GM18519 (cell line): ENCODE results near the gene CNOT10.
"Not testable (repeated sequence)": the region's sequence is repeated elsewhere in the genome, so short reads cannot be mapped to it uniquely, and the experiment has no call there.

Experiments
- ATAC-seq: cut with Tn5 transposase; IDR thresholded peaks from one replicate; pipeline ENCODE4 v1.9.1; 2021; ENCODE audit warnings: mild to moderate bottlenecking, moderate library complexity; ENCODE audit not compliant: unreplicated experiment, low FRiP score

Gene CNOT10, protein sequence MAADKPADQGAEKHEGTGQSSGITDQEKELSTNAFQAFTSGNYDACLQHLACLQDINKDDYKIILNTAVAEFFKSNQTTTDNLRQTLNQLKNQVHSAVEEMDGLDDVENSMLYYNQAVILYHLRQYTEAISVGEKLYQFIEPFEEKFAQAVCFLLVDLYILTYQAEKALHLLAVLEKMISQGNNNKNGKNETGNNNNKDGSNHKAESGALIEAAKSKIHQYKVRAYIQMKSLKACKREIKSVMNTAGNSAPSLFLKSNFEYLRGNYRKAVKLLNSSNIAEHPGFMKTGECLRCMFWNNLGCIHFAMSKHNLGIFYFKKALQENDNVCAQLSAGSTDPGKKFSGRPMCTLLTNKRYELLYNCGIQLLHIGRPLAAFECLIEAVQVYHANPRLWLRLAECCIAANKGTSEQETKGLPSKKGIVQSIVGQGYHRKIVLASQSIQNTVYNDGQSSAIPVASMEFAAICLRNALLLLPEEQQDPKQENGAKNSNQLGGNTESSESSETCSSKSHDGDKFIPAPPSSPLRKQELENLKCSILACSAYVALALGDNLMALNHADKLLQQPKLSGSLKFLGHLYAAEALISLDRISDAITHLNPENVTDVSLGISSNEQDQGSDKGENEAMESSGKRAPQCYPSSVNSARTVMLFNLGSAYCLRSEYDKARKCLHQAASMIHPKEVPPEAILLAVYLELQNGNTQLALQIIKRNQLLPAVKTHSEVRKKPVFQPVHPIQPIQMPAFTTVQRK

DNA sequence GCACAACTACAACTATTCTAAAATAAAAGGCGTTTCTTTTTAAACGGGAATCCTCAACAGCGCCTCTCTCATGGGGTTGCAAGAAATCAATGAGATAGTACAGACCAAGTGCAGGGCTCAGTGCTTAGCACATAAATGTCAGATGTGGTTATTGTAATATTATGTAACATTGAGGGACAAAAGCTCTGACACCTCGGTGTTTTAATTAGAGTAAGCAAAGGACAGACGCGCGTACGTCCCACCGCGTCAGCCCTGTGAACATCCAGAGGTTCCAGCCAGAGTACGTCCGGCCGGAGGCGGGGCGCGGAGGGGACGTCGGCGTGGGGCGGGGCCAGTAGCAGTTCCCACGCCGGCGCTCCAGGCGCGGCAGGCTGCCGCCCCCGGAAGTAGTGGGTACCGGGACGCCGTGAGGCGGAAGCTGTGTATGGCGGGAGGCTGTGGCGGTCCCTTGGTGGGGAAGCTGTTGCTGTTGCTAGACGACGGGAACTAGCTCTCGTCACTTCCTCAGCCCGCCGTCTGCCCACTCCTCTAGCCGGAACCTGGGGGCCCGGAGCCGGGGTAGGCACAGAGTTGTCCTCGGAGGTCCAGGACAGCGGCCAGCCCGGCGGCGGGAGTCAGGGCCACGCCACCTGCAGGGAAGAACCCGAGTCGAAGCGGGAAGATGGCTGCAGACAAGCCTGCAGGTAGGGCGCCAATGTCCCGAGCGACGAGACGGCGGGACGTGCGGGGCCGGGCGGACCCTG is at the start of gene CNOT10:
TSS of gene CNOT10 (plus strand) at position 389 of the 743 bp plus-strand sequence. CDS start at position 662, 273 bp downstream.
- ATAC-seq: peak; percentile 96

DNA sequence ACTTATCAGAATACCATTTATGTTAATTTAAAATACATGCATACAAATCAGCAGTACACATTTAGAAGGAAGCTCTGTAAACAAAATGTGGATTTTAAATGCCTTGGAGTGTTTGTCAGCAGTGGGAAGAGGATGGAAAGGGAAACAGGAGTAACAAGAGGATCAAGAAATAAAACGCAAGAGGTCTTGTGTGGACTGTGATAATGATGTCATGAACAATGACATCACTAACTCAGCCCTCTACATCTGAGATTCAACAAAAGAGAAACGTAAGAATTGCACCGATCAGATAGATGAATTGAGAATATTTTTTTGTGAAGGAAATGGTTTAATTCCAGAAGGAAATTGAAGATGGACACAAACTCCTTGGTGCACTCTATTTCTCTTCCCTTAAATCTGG is 44.0 kb upstream of the CNOT10 start:
- no peak for ATAC-seq

DNA sequence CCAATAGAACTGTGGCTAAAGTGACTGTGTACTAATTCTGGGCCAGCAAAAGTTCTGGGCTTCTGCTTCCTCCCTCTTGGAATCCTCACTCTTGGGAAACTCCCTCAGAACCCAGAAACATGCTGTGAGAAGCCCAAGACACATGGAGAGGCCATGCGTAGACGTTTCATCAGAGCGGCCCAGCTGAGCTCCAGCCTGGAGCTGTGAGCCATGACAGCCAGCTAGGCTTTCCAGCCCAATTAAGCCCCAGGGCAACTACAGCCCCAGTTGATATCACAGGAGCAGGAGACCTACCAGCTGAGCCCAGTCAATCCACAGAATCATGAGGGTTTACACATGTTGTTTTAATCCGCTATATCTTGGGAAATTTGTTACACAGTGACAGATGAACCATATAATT is 43.6 kb upstream of the CNOT10 start:
- no peak for ATAC-seq

DNA sequence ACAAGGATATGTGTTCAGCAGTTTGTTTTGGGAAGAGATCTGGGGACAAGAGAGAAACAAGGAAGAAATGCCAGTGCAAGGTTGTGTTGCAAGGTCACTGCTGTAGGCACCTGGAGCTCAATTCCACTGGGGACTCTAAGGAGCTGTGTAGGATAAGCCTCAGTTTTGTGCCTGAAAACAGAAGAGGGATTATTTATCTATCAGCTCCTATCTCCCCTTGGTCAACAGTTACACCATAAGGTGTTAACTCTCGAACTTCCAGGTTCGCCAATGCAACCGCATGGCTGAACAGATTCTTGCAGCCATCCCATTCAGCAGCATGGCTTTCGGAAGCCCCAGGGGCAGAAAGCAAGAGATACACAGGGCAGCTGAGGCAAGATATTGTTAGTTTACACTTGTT is 41.6 kb upstream of the CNOT10 start:
- ATAC-seq: no peak

DNA sequence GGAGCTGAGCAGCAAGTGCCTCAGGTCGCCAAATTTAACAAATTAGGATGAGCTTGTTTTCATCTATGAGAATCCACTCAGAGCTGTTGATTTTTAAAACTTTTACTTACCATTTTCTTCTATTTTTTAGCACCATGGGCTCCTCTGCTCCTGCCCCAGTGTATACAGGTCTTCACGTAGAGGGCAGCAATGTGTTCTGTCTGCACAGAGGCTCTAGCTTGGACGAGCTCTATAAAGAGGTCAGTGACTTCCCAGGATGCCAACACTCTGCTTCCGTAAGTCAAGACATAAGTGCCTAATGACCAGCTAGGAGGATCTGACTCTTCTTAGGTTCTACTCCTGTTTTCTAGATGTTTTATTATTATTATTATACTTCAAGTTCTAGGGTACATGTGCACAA is 41.2 kb upstream of the CNOT10 start:
- ATAC-seq: no peak

DNA sequence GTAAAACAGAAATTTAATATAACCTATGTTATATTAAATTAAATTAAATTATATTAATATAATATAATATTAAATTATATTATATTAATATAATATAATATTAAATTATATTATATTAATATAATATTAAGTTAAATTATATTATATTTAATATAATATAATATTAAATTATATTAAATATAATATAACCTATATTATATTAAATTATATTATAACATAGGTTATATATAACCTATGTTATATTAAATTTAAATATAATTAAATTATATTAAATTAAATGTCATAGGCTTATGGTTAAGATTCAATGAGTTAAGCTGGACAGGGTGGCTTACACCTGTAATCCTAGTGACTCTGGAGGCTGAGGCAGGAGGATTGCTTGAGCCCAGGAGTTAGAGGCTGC is 40.6 kb upstream of the CNOT10 start:
- ATAC-seq: no peak

DNA sequence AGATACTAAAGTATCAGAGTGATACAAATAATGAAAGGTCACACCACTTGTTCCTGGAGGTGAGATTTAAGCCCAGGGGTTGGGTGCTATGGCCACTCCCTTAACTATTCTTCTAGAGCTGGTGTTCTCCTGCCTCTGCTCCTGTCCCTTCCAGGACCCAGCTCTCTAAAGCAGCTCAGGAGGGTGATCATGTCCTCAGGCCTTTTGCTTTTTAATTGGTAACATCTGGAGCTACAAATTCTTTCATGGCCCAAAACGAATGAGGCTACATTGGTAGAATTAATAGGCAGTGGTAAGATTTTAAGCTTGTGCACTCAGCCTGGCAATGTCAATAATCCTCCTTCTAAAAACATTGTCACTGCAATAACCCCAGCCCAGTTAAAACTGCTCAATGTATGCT is 38.2 kb upstream of the CNOT10 start:
- no peak for ATAC-seq

DNA sequence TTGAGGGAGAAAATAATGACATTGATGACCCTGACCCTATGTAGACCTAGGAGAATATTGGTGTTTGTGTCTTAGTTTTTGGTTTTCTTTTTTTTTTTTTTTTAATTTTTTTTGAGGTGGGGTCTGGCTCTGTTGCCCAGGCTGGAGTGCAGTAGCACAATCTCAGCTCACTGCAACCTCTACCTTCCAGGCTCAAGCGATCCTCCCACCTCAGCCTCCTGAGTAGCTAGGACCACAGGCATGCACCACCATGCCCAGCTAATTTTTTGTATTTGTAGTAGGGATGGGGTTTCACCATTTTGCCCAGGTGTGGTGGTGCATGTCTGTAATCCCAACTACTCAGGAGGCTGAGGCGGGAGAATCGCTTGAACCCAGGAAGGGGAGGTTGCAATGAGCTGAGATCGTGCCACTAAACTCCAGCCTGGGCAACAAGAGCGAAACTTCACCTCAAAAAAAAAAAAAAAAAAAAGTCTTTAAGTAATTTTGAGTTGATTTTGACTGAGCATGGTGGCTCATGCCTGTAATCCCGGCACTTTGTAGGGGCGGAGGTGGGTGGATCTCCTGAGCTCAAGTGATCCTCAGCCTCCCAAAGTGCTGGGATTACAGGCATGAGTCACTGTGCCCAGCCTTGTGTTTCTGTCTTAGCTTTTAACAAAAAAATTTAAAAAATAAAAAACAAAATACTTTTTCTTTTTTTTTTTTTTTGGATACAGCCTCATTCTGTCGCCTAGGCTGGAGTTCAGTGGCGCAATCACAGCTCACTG is 32.5 kb upstream of the CNOT10 start:
- ATAC-seq: not testable (repeated sequence)

DNA sequence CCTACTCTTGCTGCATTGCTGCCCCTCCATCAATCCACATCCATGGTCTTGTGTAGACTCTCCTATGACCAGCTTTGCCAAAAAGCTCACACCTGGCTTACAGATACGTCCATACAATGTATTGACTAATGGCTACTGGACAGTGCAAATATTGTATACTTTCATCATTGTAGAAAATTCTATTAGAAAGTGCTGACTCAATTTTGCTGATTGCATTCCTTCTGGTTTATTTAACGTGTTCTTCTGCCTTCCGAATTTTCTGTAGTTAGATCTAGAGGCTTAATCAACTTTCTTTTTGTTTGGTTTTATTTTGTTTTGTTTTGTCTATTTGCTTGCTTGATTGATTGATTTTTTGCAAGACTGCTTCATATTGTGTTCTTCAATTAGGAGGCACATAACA is 29.8 kb upstream of the CNOT10 start:
- ATAC-seq: no peak

DNA sequence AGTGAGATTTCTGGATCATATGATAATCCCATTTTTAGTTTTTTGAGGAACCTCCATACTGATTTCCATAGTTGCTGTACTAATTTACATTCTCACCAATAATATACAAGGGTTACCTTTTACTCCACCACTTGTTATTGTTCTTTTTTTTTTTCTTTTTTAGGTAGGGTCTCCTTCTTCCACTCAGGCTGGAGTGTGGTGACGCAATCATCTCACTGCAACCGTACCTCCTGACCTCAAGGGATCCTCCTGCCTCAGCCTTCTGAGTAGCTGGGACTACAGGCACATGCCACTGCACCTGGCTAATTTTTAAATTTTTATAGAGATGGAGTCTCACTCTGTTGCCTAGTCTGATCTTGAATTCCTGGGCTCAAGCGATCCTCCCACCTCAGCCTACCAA is 24.4 kb upstream of the CNOT10 start:
- ATAC-seq: no peak

DNA sequence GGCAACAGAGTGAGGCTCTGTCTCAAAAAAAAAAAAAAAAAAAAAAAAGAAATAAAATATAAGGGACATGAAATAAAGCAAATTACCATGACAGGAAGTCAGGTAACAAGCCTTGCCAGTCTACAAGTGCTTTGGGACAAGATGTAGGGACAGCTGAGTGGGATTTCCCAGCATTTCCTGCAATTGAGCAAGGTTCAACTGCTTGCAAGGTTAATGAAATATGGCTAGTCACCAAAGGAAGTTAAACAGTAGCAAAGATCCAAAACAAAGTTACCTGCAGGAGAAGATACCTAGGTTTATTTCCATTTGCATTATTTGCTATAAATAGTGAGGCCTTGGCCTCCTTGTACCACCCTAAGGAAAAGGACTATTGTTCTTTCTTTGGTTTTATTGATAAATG is 22.3 kb upstream of the CNOT10 start:
- no peak for ATAC-seq

DNA sequence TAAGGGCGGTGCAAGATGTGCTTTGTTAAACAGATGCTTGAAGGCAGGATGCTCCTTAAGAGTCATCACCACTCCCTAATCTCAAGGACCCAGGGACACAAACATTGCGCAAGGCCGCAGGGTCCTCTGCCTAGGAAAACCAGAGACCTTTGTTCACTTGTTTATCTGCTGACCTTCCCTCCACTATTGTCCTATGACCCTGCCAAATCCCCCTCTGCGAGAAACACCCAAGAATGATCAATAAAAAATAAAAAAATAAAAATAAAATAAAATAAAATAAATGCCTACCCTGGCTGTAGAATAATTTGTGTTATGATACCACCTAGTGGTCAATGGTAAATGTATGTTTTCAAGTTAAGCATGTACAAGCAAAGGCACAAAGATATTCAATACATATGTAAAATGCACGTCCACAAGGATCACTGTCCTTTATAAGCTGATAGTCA is 20.3 kb upstream of the CNOT10 start:
- ATAC-seq: not testable (repeated sequence)

DNA sequence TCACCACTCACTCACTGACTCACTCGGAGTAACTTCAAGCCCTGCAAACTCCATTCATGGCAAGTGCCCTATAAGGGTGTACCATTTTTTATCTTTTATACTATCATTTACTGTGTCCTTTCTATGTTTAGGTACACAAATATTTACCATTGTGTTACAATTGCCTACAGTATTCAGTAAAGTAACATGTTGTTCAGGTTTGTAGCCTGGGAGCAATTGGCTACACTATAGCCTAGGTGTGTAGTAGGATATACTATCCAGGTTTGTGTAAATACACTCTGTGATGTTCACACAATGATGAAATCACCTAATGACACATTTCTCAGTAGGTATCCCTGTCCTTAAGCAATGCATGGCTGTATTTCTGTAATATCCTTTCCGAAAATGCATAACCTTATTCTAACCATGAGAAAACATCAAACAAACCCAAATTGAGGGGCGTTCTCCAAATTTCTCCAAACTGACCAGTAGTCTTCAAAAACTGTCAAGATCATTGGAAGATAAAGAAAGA is 17.9 kb upstream of the CNOT10 start:
- ATAC-seq: no peak

DNA sequence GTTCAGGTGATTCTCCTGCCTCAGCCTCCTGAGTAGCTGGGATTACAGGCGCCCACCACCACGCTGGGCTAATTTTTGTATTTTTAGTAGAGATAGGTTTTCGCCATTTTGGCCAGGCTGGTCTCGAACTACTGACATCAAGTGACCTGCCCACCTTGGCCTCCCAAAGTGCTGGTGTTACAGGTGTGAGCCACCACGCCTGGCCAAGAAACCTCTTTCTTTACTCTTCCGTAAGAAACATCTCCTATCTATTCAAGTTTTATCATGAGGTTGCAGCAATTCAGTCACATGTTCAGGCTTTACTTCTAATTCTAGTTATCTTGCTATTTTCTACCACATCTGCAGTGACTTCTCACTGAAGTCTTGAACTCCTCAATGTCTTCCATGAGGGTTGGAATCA is 15.8 kb upstream of the CNOT10 start:
- not testable (repeated sequence) for ATAC-seq

DNA sequence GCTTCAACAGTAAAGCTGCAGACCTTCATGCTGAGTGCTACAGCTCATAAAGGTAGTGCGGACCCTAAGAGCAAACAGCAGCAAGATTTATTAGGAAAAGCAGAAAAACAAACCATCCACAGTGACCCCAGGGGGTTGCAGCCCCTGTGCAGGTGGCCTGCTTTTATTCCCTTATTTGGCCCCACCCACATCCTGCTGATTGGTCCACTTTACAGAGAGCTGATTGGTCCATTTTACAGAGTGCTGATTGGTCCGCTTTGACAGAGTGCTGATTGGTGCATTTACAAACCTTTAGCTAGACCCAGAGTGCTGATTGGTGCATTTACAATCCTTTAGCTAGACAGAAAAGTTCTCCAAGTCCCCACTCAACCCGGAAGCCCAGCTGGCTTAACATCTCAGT is 11.3 kb upstream of the CNOT10 start:
- not testable (repeated sequence) for ATAC-seq

DNA sequence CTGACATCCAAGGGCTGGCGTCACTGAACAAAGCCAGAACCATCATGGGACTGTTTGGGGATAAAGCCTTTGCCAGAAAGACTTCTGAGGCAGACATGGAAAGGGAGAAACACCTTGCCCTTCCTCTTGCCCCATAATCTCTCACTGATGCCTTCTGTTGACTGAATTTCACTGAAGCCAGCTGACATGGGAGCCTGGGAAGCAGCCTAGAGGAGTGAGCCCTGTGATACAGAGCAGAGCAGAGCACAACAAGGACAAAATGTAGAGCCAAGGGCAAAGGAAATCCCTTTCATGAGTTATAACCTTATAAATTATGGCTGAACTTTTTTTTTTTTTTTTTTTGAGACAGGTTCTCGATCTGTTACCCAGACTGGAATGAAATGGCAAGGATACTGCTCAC is 9.8 kb upstream of the CNOT10 start:
- no peak for ATAC-seq

DNA sequence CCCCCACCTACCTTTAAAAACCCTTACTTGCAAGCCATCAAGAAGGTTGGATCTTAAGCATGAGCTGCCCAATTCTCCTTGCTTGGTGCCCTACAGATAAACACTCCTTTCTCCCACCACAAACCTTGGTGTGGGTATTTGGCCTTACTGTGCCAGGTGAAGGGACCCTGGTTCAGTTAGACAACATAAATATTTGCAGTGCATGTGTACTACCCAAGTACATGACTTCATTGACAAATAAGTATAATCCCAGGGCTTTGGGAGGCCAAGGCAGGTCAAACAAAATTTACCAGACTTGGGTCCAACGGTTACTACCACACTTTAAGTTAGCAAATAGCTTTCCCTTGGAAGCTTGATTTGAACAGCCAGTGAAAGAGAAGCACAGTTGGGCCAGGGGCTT is 9.3 kb upstream of the CNOT10 start:
- no peak for ATAC-seq

DNA sequence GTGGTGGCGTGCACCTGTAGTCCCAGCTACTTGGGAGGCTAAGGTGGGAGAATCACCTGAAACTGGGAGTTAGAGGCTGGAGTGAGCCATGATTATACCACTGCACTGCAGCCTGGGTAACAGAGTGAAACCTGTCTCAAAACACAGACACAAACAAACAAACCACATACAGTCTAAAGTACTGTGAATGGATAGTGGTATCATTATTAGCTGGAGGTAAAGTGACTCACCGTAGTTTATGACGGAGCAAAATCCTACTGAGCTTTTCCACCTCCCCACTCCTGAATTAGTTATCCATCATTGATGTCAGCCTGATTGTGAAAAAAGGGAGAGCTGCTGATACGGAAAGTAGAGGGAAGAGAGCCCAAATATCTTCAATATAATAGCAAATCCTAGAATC is 3.2 kb upstream of the CNOT10 start:
- ATAC-seq: no peak

DNA sequence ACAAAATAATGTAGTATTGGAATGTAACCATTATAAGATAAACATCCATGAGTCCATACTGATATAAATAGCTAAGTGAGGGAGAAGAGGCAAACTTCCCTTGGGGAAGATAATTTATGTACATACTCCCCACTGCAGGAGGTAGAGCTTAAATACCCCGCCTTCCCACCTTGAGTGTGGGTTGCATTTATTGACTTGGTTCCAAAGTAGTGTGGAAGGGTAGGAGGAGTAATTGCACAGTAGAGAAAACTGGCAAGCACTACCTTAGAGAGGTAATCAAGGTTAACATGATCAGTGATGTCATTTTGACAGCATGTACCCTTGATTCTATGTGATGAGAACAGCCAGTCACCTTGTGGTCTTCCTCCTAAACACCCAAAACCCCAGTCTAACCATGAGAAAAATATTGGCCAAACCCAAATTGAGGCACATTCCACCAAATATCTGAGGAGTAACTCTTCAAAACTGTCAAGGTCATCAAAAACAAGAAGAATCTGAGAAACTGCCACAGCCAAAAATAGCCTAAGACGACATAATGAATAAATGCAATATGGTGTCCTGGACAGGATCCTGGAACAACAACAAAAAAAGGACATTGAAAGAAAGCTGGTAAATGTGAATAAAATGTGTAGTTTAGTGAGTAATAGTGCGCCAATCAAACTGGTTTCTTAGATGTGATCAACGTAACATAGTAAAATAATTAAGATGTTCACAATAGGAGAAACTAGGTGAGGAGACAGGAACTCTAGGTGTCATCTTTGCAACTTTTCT is 774 bp upstream of the CNOT10 start:
- ATAC-seq: no peak
